HL-60 (cell line): ENCODE data around the gene PTX3.

Experiments
- DNase-seq, 2 experiments: peaks; one replicate each; pipeline ENCODE4 v3.0.0-alpha.2; 2010 to 2020; ENCODE audit warnings: low read depth in 1 of 2, low spot score in 1 of 2
- H3K27ac ChIP-seq: fragments of 250-450 bp; sonication (Bioruptor Pico); replicated peaks from 2 replicates; pipeline ENCODE4 v1.5.1; 2020; ENCODE audit warnings: mild to moderate bottlenecking, moderate library complexity
- H3K27me3 ChIP-seq: fragments of 250-450 bp; sonication (Bioruptor Pico); 2 replicates; pipeline ENCODE4 v1.5.1; 2021; ENCODE audit warnings: mild to moderate bottlenecking, moderate library complexity; ENCODE audit not compliant: insufficient read depth, poor library complexity, severe bottlenecking
- H3K4me3 ChIP-seq: replicated peaks from 2 replicates; pipeline ENCODE4 v1.5.1; 2011; ENCODE audit warnings: mild to moderate bottlenecking, control low read depth, low read length; ENCODE audit not compliant: insufficient read depth
- GABPA ChIP-seq: IDR thresholded peaks from 2 replicates; pipeline ENCODE4 v1.6.1; 2012; ENCODE audit warnings: low read depth
- POLR2AphosphoS5 ChIP-seq: IDR thresholded peaks from 2 replicates; pipeline ENCODE4 v1.6.1; 2012; ENCODE audit warnings: low read depth
- SPI1 ChIP-seq: IDR thresholded peaks from 2 replicates; pipeline ENCODE4 v1.6.1; 2012; ENCODE audit warnings: low read depth, mild to moderate bottlenecking, borderline replicate concordance
- TF ChIP-seq, protein P1 (sequence below): IDR thresholded peaks from one replicate; pipeline ENCODE4 v1.5.1; 2011; ENCODE audit warnings: low read length, control low read depth, inconsistent platforms; ENCODE audit not compliant: insufficient read depth
- TF ChIP-seq, protein P2 (sequence below): IDR thresholded peaks from 2 replicates; pipeline ENCODE4 v1.6.1; 2012; ENCODE audit warnings: low read depth; ENCODE audit not compliant: insufficient replicate concordance

The PTX3 gene

DNA sequence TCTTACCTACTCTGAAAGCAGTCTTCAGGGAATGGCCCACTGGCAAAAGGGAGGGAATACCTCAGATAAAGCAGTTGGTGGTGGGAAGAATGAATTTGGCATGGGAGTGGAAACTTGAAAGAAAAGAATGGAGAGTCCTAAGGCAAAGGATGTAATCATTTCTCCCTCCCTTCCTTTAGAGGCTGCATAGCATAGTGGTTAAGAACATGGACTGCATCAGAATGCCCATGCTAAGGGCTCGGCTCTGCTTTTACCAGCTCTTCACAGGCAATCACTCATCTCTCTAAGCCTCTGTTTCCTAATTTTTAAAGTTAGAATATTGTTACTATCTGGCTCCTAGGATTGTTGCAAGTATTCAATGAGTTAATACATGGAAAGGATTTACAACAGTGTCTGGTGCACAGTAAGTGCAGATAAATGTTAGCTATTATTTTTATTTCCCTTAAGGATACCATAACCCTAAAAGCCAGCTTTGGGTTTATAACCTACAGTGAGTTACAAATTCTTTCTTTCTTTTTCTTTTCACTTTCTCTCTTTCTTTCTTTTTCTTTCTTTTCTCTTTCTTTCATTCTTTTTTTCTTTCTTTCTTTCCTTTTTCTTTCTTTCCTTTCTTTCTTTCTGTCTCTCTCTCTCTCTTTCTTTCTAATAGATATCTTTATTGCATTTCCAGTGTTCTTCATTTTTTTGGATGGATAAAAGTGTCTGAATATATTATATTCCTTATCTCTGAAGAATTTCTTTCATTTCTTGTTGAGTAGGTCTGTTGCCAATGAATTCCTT is 43.0 kb downstream of the PTX3 start:
- Histone ChIP-seq H3K4me3 (no peak overlapping the region), H3K27ac (no peak overlapping the region), H3K27me3 (no peaks in the 10 kb centered on the region)
- no peak for DNase-seq
- TF ChIP-seq POLR2AphosphoS5: no peak
- TF ChIP-seq, protein P1, sequence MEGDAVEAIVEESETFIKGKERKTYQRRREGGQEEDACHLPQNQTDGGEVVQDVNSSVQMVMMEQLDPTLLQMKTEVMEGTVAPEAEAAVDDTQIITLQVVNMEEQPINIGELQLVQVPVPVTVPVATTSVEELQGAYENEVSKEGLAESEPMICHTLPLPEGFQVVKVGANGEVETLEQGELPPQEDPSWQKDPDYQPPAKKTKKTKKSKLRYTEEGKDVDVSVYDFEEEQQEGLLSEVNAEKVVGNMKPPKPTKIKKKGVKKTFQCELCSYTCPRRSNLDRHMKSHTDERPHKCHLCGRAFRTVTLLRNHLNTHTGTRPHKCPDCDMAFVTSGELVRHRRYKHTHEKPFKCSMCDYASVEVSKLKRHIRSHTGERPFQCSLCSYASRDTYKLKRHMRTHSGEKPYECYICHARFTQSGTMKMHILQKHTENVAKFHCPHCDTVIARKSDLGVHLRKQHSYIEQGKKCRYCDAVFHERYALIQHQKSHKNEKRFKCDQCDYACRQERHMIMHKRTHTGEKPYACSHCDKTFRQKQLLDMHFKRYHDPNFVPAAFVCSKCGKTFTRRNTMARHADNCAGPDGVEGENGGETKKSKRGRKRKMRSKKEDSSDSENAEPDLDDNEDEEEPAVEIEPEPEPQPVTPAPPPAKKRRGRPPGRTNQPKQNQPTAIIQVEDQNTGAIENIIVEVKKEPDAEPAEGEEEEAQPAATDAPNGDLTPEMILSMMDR: no peak
- TF ChIP-seq SPI1: no peak
- TF ChIP-seq, protein P2, sequence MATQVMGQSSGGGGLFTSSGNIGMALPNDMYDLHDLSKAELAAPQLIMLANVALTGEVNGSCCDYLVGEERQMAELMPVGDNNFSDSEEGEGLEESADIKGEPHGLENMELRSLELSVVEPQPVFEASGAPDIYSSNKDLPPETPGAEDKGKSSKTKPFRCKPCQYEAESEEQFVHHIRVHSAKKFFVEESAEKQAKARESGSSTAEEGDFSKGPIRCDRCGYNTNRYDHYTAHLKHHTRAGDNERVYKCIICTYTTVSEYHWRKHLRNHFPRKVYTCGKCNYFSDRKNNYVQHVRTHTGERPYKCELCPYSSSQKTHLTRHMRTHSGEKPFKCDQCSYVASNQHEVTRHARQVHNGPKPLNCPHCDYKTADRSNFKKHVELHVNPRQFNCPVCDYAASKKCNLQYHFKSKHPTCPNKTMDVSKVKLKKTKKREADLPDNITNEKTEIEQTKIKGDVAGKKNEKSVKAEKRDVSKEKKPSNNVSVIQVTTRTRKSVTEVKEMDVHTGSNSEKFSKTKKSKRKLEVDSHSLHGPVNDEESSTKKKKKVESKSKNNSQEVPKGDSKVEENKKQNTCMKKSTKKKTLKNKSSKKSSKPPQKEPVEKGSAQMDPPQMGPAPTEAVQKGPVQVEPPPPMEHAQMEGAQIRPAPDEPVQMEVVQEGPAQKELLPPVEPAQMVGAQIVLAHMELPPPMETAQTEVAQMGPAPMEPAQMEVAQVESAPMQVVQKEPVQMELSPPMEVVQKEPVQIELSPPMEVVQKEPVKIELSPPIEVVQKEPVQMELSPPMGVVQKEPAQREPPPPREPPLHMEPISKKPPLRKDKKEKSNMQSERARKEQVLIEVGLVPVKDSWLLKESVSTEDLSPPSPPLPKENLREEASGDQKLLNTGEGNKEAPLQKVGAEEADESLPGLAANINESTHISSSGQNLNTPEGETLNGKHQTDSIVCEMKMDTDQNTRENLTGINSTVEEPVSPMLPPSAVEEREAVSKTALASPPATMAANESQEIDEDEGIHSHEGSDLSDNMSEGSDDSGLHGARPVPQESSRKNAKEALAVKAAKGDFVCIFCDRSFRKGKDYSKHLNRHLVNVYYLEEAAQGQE: no peak
- TF ChIP-seq GABPA: no peak

DNA sequence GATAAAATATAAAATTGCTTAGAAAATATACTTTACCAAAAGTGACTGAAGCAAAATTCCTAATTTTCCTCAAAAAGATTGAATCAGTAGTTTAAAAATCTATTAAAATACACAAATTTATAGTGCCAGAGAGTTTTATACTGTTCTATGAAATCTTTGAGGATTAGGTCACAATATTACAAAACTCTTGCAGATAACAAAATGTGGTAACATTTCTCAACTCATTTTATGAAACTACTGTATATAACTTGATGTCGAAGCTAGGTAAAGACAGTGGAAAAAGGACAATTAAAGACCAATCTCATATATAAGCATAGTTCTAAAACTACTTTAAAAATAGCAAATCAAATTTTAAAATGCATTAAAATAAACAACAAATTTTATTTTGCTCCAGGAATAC is 50.7 kb downstream of the PTX3 start:
- no peak overlapping the region for H3K4me3 ChIP-seq
- H3K27me3 ChIP-seq: no peaks in the 10 kb centered on the region
- H3K27ac ChIP-seq: peak overlapping the region; percentile 15; the same call in 1 of the 2 replicates
- TF ChIP-seq GABPA (no peak), POLR2AphosphoS5 (no peak), SPI1 (no peak)
- TF ChIP-seq, protein P2: no peak
- TF ChIP-seq, protein P1: no peak
- no peak for DNase-seq

DNA sequence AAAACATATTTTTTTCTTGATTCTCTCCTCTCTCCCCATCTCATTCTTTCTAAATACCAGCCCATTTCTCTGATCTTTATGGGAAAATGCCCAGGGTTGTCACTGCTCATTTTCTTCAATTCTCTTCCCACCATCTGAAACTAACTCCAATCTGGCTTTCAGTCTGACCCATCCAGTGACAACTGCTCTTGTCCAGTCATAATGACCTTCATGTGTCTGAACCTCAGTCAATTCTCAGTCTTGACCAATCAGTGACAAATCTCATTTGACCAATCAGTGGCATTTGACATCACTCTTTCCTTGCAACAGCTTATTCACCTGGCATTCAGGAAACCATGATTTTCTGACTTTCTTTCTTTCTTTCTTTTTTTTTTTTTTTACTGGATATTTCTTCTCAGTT is 51.5 kb downstream of the PTX3 start:
- Histone ChIP-seq H3K27me3 (no peaks in the 10 kb centered on the region), H3K4me3 (no peak overlapping the region), H3K27ac (no peak overlapping the region)
- TF ChIP-seq, protein P2: no peak
- TF ChIP-seq, protein P1: no peak
- TF ChIP-seq SPI1 (no peak), POLR2AphosphoS5 (no peak), GABPA (no peak)
- DNase-seq: no peak
